ENCODE results near the gene ZG16B.

ZG16B gene

DNA sequence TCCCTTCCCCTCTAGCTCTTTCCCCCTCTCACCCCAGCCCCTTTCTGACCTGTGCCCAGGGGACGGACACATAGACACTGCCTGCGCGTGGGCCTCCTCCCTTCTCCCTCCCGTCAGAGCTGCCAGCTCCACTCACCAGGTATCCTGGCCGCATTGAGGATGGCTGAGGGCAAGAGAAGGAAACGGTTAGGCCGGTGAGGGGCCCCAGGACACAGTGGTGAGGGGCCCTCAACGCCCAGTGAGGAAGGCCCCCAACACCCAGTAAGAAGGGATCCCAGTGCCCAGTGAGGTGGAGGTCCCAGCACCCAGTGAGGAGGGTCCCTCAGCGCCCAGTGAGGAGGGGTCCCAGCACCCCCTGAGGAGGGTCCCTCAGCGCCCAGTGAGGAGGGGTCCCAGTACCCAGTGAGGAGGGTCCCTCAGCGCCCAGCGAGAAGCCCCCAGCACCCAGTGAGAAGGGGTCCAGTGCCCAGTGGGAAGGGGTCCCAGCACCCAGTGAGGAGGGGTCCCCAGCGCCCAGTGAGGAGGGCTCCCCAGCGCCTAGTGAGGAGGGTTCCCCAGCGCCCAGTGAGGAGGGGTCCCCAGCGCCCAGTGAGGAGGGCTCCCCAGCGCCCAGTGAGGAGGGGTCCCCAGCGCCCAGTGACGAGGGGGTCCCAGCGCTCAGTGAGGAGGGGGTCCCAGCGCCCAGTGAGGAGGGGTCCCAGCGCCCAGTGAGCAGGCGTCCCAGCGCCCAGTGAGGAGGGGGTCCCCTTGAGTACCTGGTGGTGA, 26.8 kb downstream of the ZG16B start:
- no peak for TF ChIP-seq CTCF (IDR thresholded peaks at IDR 0.05; ENCODE audit: extremely low read depth, missing control alignments)
- DNase-seq (ENCODE audit: low spot score), result no peak

GRCh38 chr16:2857451-2858244, 27.5 kb downstream of the ZG16B start, which contains the start of gene PRSS22:
PRSS22 (minus strand) TSS chr16:2858170; CDS start chr16:2858104, 66 bp downstream.
- DNase-seq (ENCODE audit: low spot score), result no peak
- TF ChIP-seq CTCF (IDR thresholded peaks at IDR 0.05; ENCODE audit: extremely low read depth, missing control alignments), result no peak

DNA sequence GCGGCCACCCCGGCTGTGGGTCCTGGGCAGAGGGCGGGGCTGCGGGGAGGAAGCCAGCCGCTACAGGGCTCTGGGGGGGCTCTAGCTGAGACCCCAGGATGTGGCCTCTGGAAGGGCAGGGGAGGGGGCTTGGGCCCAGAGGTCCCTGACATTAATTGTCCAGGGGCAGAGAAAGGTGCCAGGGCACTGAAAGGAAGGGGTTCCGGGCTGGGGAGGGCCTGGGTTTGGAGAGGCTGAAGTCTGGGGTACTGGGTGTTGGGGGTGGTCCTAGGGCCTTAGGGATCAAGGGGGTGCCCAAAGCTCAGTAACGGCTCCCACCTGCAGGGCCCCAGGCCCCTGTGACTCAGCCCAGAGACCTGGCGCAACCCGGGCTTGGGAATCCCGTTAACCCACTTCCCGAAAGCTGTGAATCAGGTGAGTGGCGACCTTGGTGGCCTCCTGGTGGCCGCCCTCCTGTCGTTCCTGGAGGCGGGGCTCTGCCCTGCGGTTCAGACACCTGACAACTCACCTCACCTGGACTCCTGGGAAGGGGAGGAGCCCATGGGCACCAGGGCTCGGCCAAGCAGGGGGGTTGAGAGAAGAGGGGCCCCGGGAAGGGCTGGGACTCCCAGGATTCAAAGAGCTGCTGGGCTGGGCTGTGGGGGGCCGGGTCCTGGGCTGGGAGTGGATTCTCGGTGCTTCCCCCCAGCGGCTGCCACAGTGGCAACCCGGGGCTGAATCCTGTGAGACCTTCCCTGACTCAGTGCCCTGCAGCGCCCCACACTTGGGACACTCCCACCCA, 28.3 kb downstream of the ZG16B start:
- DNase-seq (ENCODE audit: low spot score), result no peak

DNA sequence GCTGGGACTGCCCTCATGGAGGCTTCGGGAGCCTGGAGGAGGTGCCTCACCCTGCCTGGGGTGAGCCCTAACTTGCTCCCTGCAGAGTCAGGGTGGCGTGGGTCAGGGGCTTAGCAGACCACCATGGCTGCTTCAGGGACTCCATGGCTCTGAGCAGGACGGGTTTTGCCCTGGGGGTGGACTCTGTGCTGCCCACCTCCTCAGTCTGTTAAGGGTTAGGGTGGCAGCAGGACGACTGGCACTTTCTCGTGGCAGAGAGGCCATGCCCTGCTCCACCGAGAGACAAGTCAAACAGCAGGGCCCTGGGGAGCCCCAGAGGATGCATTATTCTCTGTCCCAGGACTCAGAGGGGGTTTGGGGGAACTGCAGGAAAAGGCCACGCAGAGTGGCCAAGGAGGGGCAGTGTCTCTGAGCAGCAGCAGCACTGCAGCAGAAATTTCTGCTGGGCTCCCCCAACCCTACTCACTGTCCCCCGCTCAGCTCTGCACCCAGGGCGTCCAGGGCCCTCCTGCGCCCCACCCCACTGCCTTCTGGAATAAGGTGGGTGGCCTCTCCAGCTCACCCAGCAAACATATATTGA, 29.7 kb downstream of the ZG16B start:
- DNase-seq (ENCODE audit: low spot score), result no peak
- no peak for TF ChIP-seq CTCF (IDR thresholded peaks at IDR 0.05; ENCODE audit: extremely low read depth, missing control alignments)

More for the DNA sequence above, 28.3 kb downstream of the ZG16B start:
- no peak for TF ChIP-seq CTCF (IDR thresholded peaks at IDR 0.05; ENCODE audit: extremely low read depth, missing control alignments)

GRCh38 chr16:2860826-2861567, 30.9 kb downstream of the ZG16B start:
- no peak for DNase-seq (ENCODE audit: low spot score)
- TF ChIP-seq CTCF (IDR thresholded peaks at IDR 0.05; ENCODE audit: extremely low read depth, missing control alignments), result no peak

DNA sequence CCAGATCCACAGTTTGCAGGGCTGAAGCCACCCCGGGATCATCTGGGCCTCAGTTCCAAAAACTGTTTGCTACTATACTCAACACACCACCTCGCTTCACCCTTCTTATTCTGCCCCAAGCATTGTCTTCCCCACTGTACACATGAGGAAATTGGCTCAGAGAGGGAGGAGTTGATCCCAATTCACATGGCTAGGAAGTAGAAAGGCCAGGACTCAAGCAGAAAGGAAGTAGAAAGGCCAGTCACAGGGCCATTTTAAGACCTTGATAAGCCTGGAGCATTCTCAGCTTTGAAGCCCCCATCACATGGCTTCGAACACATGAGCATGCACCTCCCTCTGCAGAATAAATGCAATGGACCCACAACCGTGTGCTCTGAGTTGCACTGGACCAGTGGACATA, 35.5 kb downstream of the ZG16B start:
- DNase-seq (ENCODE audit: low spot score), result no peak

More for the DNA sequence above, 35.5 kb downstream of the ZG16B start:
- TF ChIP-seq CTCF (IDR thresholded peaks at IDR 0.05; ENCODE audit: extremely low read depth, missing control alignments), result no peak

Measured in GM20000 (cell line).